Chondrocyte (in vitro differentiated cells): ENCODE results near the gene ACBD3. TPM values are rescaled to one million over a fixed set of nuclear protein-coding genes. Genes with fewer than 3 reads are reported as not detected.
A peak's percentile ranks its signal among the peaks of the same experiment; 100 is the strongest.

Experiments
- DNase-seq: peaks from one replicate; pipeline ENCODE4 v3.0.0; 2021; ENCODE audit warnings: mixed read lengths, low spot score
- H3K27ac Mint-ChIP-seq: one replicate; pipeline ENCODE4 v1.8.0; 2021; ENCODE audit warnings: mild to moderate bottlenecking, moderate library complexity, mixed read lengths; ENCODE audit not compliant: unreplicated experiment
- H3K27me3 Mint-ChIP-seq: 2 replicates; pipeline ENCODE4 v1.8.0; 2021; ENCODE audit warnings: low read depth, mixed read lengths
- H3K36me3 Mint-ChIP-seq: 2 replicates; pipeline ENCODE4 v1.8.0; 2021; ENCODE audit warnings: low read depth, mixed read lengths
- H3K4me1 Mint-ChIP-seq: 2 replicates; pipeline ENCODE4 v1.8.0; 2021; ENCODE audit warnings: low read depth, mild to moderate bottlenecking, mixed read lengths
- H3K4me3 Mint-ChIP-seq: one replicate; pipeline ENCODE4 v1.8.0; 2021; ENCODE audit warnings: mild to moderate bottlenecking, moderate library complexity, mixed read lengths; ENCODE audit not compliant: unreplicated experiment
- H3K9me3 Mint-ChIP-seq: 2 replicates; pipeline ENCODE4 v1.8.0; 2021; ENCODE audit warnings: low read depth, mixed read lengths
- CTCF ChIP-seq: fragments of 200-600 bp; sonication (generic); IDR thresholded peaks from 2 replicates; pipeline ENCODE4 v1.5.0; 2021; ENCODE audit warnings: antibody characterized with exemption, mild to moderate bottlenecking, moderate library complexity
- long read RNA-seq: library from polyadenylated mRNA; stranded (forward); transcript quantifications from one replicate; pipeline ENCODE4 v2.0.0, GENCODE V29; 2021
- total RNA-seq: library from RNA; stranded (reverse); gene quantifications from 3 replicates; pipeline ENCODE4 v1.2.1, GENCODE V29; 2021

Gene ACBD3
- 67.0 to 71.6 TPM (median 67.0 TPM) in 3 replicates for total RNA-seq
- long read RNA-seq, transcript ACBD3-201 (8 exons, 3,573 nt): major isoform, 154 of 174 reads
- long read RNA-seq, partial matches to known transcripts: 5 of 174 reads
- long read RNA-seq, other reads (novel, unspliced or antisense): 15 of 174 reads

GRCh38 chr1:226186124-226187018 lies at the start of gene ACBD3:
Gene ACBD3 (minus strand): TSS chr1:226186741. CDS start chr1:226186675, 66 bp downstream.
- H3K4me3 Mint-ChIP-seq: peak within 1 kb of the TSS; percentile 87
- H3K9me3 Mint-ChIP-seq: no peaks in the 10 kb centered on the region
- peak within 1 kb of the TSS; percentile 98 for H3K27ac Mint-ChIP-seq
- no peak for TF ChIP-seq CTCF
- H3K36me3 Mint-ChIP-seq: peaks cover 8% of the 10 kb centered on the region
- no peaks in the 10 kb centered on the region for H3K27me3 Mint-ChIP-seq
- peak; percentile 96 for DNase-seq
- H3K4me1 Mint-ChIP-seq: peaks cover 42% of the 10 kb centered on the region

GRCh38 chr1:226233806-226234205 lies 47.3 kb upstream of the ACBD3 start:
- Mint-ChIP-seq H3K4me1 (no peaks in the 10 kb centered on the region), H3K36me3 (peaks cover 2% of the 10 kb centered on the region), H3K9me3 (no peaks in the 10 kb centered on the region), H3K27me3 (no peaks in the 10 kb centered on the region), H3K27ac (no peak overlapping the region), H3K4me3 (no peak overlapping the region)
- no peak for DNase-seq
- no peak for TF ChIP-seq CTCF

- Mint-ChIP-seq H3K4me1 (no peaks in the 10 kb centered on the region), H3K27me3 (no peaks in the 10 kb centered on the region), H3K9me3 (no peaks in the 10 kb centered on the region), H3K36me3 (peaks cover 2% of the 10 kb centered on the region), H3K27ac (no peak overlapping the region), H3K4me3 (no peak overlapping the region)
- TF ChIP-seq CTCF: no peak
- DNase-seq: no peak
These were observed 46.8 kb upstream of the ACBD3 start for GRCh38 chr1:226233293-226233692.

- Mint-ChIP-seq H3K36me3 (no peaks in the 10 kb centered on the region), H3K27me3 (no peaks in the 10 kb centered on the region), H3K27ac (no peak overlapping the region), H3K9me3 (no peaks in the 10 kb centered on the region), H3K4me1 (no peaks in the 10 kb centered on the region), H3K4me3 (no peak overlapping the region)
- TF ChIP-seq CTCF: no peak
- no peak for DNase-seq
These were observed 40.1 kb upstream of the ACBD3 start for GRCh38 chr1:226226601-226227000.

- no peak overlapping the region for H3K27ac Mint-ChIP-seq
These were observed 37.3 kb upstream of the ACBD3 start for GRCh38 chr1:226223786-226224244.

More at GRCh38 chr1:226223786-226224244, 37.3 kb upstream of the ACBD3 start:
- no peak for DNase-seq
- H3K4me3 Mint-ChIP-seq: peak overlapping the region; percentile 72
- H3K27me3 Mint-ChIP-seq: no peaks in the 10 kb centered on the region
- no peaks in the 10 kb centered on the region for H3K4me1 Mint-ChIP-seq
- no peaks in the 10 kb centered on the region for H3K9me3 Mint-ChIP-seq
- H3K36me3 Mint-ChIP-seq: no peaks in the 10 kb centered on the region
- peak; percentile 32 for TF ChIP-seq CTCF
